Loucy (cell line): Measurements from ENCODE around the gene MYO7B.

ENCODE experiments used
- CTCF ChIP-seq: fragments of 200-600 bp; sonication (generic); conservative IDR thresholded peaks from 2 replicates; pipeline ENCODE4 v1.5.1; 2014; ENCODE audit warnings: mild to moderate bottlenecking, antibody characterized with exemption, low read length
- EZH2phosphoT487 ChIP-seq: fragments of 200-600 bp; IDR thresholded peaks from 2 replicates; pipeline ENCODE4 v1.6.1; 2018; ENCODE audit warnings: antibody characterized with exemption, mild to moderate bottlenecking, moderate library complexity, borderline replicate concordance

GRCh38 chr2:127619203-127619590 is 83.7 kb downstream of the MYO7B start:
- no peak for TF ChIP-seq CTCF
- no peak for TF ChIP-seq EZH2phosphoT487
